NB4 (cell line): ENCODE data around the gene GCFC2.
A peak's percentile ranks its signal among the peaks of the same experiment; 100 is the strongest.

Source experiments
- DNase-seq: peaks from one replicate; pipeline ENCODE4 v3.0.0; 2010; ENCODE audit warnings: low read depth
- H3K4me3 ChIP-seq: one replicate; pipeline ENCODE4 v1.5.1; 2011; ENCODE audit warnings: mild to moderate bottlenecking, low read depth, low read length, moderate library complexity
- CTCF ChIP-seq: IDR thresholded peaks from one replicate; pipeline ENCODE4 v1.5.1; 2012; ENCODE audit warnings: low read depth, low read length
- MAX ChIP-seq: IDR thresholded peaks from 2 replicates; pipeline ENCODE4 v1.6.1; 2011; ENCODE audit warnings: low read depth, low read length
- MYC ChIP-seq: IDR thresholded peaks from 2 replicates; pipeline ENCODE4 v1.6.1; 2011; ENCODE audit warnings: low read depth, low read length
- POLR2A ChIP-seq: IDR thresholded peaks from 2 replicates; pipeline ENCODE4 v1.6.1; 2011; ENCODE audit warnings: mild to moderate bottlenecking; ENCODE audit not compliant: insufficient read length; ENCODE audit errors: extremely low read depth

Gene GCFC2

GRCh38 chr2:75634945-75635344 lies 75.8 kb downstream of the GCFC2 start:
- no peak overlapping the region for H3K4me3 ChIP-seq
- no peak for TF ChIP-seq MAX
- TF ChIP-seq POLR2A, result no peak
- no peak for TF ChIP-seq MYC
- TF ChIP-seq CTCF, result no peak
- no peak for DNase-seq

- no peak for DNase-seq
- H3K4me3 ChIP-seq, result no peak overlapping the region
- TF ChIP-seq CTCF, result no peak
- TF ChIP-seq POLR2A, result no peak
- no peak for TF ChIP-seq MYC
- no peak for TF ChIP-seq MAX
Measured at GRCh38 chr2:75633620-75634019, 77.1 kb downstream of the GCFC2 start.

- DNase-seq, result no peak
- TF ChIP-seq POLR2A (no peak), MYC (no peak), CTCF (no peak), MAX (no peak)
- H3K4me3 ChIP-seq, result no peak overlapping the region
Measured at GRCh38 chr2:75632813-75633212, 77.9 kb downstream of the GCFC2 start.

GRCh38 chr2:75632091-75632701 lies 78.5 kb downstream of the GCFC2 start:
- no peak overlapping the region for H3K4me3 ChIP-seq
- DNase-seq, result no peak
- no peak for TF ChIP-seq POLR2A
- no peak for TF ChIP-seq CTCF

- H3K4me3 ChIP-seq, result no peak overlapping the region
- DNase-seq, result peak; percentile 76
- TF ChIP-seq POLR2A, result no peak
- TF ChIP-seq MAX, result peak; percentile 26; the same call in 1 of the 2 replicates
- peak; percentile 96 for TF ChIP-seq CTCF
- no peak for TF ChIP-seq MYC
Measured at GRCh38 chr2:75627902-75628504, 82.7 kb downstream of the GCFC2 start.

- TF ChIP-seq CTCF, result no peak
- TF ChIP-seq MAX, result no peak
- TF ChIP-seq MYC, result no peak
- TF ChIP-seq POLR2A, result no peak
- no peak for DNase-seq
- H3K4me3 ChIP-seq, result no peak overlapping the region
Measured at GRCh38 chr2:75622929-75623328, 87.8 kb downstream of the GCFC2 start.
